A172 (cell line): Measurements from ENCODE around the gene MEN1. TPM values are rescaled to one million over a fixed set of nuclear protein-coding genes. Genes with fewer than 3 reads are reported as not detected.
A peak's percentile ranks its signal among the peaks of the same experiment; 100 is the strongest.

Experiments used
- DNase-seq: peaks from one replicate; pipeline ENCODE4 v3.0.0-alpha.2; 2015; ENCODE audit warnings: low spot score
- total RNA-seq: library from RNA; depleted of rRNA; stranded (reverse); fragments of >200 nt; shearing (Covaris generic); gene quantifications from 2 replicates; pipeline ENCODE4 v1.2.3, GENCODE V29; 2014

Gene MEN1
- total RNA-seq, 1 experiment from 2014 or later, result 15.0 TPM

DNA sequence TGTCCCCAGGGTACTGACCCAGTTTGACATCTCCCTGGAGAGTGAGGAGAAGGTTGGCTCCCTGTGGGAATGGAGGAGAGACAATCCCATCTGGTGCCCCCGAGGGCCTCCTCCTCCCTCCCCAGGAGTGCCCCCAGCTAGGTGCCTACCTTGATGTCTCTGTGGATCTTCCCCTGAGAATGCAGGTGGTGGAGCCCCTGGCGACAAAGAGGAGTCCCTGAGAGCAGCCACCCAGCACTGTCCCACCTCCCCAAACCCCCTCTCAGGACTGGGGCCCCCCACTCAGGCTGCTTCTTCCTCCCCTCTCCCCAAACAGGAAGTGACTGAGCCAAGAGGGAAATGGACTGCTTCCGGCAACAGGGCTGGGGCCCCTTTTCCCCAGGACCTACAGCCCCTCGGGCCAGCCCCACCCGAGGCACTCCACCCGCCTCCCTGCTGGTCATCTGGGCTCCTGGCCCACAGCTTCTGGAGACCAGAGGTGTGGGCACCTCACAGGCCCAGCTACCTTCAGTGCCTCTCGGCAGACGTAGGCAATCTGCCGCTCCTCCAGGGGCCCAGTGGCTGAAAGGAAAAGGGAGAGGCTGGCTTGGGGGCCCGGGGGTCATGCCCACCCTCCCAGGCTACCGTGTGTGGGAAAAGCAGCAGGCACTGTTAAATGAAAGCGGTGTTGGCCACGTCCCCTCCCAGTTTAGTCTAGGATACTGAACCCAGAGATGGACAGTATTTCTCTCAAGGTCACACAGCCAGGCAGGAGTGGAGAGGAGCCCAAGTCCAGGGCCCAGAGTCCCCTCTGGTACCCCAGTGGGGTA, 8.6 kb downstream of the MEN1 start:
- DNase-seq, result no peak

DNA sequence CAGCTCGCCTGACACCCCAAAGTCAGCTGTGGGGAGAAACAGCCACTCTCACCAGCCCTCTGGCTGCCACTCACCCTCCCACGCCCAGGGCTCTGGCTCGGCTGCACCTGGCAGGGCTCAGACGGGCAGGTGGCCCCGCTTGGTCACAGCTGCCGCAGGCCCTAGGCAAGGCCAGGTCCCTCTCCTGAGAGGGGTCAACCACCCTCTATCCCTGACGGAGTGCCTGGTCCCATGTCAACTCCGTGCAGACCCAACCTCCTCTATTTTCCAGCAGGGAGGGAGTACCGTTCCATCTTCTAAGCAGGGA, 9.2 kb downstream of the MEN1 start:
- DNase-seq, result no peak

DNA sequence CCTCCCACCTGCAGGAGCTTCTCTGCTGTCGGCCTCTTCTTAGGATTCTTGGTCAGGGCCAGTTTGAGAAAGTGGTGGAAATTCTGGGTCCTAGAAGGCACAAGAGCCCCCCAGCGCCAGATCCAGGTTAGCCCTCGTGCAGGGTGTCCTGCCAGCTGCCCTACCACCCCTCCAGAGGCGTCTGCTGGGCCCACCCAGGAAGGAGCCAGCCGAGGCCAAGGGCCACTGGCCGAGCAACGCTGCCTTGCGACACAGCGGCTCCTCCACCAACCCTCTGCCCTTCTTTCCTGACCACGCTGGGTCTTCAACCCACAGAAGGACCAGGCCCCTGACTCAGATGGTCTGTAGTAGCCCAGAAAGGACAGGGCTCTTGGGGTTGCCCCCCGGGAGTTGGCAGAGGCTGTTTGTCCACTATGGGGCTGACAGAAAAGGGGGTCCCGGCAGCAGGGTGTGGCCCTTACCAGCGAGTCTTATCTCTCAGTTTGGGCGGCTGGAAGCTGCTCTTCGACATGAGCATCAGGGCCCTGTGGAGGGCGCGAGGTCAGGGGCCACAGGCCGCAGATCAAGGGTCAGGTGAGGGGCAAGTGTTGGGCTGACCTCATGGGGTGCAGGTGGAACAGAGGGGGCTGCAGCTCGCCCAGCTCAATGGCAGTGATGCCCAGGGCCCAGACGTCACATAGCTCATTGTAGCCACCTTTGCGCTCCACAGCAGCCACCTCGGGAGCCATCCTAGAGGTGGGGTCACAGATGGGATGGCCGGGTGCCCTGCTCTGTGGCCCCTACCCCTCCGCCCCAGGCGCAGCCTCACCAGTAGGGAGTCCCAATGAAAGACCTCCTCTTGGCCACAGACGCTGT, 9.8 kb downstream of the MEN1 start:
- DNase-seq, result no peak

DNA sequence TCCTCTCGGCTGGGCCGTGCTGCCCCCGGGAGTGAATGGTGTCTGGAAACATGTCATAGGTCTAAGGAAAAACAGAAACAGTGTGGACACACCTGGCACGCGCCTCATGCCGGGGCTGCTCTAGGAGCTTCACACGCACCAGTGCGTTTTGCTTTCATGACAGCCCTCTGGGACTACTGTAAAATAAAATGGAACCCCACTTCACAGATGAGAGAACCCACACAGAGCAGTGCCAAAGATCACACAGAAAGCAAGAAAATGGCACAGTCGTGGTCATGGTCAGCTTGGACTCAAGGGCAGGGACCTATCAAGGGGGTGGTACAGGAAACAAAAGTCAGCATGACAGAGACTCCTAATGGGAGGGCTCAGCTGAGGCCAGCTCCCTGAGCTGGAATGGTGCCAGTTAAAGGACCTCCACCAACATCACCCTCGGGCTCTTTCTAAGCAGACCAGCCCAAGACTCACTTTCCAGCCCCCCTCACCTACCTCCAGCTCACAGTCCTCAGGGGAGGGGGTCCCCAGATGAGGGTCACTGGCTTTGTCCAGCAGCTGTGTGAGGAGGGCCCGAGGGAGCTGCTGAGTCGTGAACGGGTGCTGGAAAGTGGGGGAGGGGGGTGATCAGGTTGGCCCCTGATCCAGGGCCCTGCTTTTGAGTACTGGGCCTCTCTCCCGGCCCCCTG, 10.6 kb downstream of the MEN1 start:
- DNase-seq, result no peak

DNA sequence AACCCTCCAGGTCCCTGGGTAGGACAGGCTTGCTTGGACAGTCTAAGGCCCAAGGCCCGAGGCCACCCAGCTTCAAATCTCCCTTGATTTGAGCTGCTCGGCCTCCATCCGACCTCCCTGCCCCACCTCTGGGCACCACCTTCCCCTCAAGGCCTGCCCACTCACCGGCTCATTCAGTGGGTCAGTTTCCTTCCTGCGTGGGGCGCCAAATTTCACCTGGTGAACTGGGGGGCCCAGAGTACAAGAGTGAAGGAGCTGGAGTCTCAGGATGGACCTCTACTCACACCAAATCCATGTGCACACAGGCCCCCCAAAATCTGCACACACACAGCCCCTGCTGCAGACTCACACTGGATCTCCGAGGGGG, 11.1 kb downstream of the MEN1 start:
- no peak for DNase-seq

DNA sequence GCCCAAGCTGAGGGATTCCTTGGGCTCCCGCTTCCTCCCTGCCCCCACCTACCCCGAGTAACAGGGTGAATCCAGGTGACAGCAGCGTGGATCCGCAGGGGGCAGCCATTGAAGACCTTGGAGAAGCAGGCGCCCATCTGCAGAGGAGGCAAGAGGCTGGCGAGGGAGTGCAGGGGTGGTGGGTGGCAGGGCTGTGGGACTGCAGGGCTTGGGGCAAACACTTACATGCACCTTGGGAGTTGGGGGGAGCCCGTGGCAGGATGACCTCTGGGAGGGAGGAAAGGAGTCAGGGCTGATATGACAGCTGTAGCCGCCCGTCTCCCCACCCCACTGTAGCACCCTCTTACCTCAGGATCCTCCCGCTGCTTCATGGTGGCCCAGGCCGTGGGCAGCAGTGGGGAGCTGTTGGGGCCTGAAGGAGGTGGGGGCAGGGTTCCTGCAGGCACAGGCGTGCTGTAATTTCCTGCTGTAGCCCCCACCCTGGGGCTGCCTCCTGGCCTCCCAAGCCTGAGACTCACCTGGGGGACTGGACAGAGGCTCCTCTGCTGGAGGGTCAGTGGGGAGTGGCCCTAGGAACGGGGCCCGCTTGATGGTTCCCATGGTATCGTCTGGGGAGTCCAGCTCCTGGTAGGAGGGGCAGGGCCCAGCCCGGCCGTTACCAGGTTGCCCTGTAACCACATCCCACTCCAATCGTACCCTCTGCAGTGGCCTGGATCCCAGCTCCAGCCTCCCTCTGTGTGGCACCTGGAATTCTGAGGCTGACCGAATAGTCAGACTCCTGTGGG, 13.4 kb downstream of the MEN1 start:
- DNase-seq, result no peak

DNA sequence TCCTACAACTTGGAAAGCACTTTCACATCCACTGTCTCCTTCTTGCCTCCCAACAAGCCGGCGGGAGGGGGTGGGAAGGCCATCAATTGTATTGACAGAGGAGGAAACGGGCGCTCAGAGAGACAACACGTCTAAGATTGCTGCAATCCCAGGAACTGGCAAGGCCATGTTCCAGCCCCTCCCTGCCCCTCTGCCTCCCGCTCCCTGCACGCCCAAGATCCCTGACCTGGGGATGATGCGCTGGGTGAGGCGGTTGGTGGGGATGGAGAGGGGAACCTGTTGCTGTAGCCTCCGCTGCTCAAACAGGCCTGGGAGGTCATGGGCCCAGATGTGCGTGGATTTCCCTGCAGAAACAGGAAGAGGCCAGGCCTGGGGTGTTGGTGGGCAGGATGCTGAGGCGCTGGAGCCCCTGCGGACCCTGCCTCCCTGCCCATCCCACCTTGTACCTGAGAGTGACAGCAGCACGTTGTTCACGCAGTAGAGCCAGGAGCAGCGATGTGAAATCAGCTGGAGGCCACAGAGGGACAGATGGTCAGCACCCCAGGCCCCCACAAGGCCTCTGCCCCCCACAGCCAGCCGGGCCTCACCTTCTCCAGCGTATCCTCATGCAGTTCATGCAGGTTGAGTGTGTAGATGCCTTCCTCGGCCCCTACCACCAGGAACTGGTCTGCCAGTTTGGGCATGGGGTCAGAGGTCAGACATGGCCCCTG, 14.1 kb downstream of the MEN1 start:
- no peak for DNase-seq

DNA sequence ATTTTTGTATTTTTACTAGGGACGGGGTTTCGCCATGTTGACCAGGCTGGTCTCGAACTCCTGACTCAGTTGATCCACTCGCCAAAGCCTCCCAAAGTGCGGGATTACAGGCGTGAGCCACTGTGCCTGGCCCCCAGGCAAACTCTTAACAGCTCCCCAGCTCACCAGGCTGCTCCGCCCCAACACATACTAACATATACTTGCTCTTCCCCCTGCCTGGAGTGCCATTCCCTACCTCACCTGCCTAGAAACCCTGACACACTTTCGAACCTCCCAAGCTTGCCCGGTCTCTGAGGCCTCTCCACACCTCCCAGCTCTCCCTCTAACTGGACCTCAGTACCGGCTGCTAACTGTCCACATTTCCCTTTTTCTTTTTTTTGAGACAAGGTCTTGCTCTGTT, 15.8 kb downstream of the MEN1 start:
- DNase-seq, result no peak

DNA sequence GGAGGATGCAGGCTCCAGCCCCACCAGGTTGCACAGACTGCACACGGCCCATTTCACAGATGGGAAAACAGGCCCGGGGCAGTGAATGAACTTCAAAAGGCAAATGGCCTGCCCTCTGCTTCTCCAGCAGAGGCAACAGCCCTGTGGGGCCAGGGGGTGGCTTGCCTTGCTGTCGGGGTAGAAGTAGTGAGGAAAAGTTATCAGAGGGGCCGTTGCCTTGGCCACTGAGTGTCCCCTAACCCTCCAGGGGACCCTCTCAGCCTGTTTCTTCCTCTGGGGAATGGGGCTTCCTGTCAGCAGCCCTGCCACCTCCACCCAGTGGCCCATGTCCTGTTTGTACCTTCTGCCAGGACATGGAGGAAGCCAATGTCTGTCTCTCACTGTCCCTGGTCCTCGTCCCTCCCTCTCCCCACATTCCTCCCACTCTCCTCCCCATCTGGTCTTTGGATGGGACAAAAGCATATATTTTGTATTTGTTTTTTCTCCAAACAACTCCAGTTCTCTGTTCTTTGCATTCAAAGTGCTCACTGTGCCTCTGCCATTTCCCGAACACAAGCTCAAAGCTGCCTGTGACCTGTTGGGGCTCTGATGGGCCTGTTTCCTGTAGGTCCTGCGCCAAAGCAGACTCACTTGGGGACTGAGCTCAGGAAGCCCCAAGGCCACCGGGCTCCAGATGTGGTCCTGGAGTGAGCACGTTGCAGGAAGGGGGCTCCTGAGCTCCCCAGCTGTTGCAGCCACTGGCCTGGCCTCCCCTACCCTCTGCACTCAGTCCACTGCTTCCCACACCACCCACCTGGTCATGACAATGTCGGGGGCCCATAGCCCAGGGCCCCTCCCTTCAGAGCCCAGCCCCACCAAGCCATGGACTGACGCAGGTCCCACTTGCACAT, 16.8 kb downstream of the MEN1 start:
- no peak for DNase-seq

DNA sequence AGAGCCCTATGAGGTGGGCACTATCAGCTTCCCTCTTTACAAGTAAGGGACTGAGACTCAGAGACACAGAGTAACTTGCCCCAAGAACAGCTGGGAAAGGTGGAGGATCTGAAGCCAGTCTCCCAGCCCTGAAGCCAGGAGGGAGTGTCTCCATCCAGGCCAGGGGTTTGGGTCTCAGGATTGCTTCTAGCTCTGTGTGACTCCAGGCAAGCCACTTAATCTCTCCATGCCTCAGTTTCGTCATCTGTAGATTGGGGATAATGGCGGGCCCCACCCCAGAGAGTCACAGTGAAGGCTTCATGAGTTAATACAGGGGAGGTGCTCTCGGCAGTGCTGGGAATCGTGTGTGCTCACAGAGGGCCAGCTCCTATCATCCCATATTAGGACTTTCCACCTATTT, 17.9 kb downstream of the MEN1 start:
- no peak for DNase-seq

DNA sequence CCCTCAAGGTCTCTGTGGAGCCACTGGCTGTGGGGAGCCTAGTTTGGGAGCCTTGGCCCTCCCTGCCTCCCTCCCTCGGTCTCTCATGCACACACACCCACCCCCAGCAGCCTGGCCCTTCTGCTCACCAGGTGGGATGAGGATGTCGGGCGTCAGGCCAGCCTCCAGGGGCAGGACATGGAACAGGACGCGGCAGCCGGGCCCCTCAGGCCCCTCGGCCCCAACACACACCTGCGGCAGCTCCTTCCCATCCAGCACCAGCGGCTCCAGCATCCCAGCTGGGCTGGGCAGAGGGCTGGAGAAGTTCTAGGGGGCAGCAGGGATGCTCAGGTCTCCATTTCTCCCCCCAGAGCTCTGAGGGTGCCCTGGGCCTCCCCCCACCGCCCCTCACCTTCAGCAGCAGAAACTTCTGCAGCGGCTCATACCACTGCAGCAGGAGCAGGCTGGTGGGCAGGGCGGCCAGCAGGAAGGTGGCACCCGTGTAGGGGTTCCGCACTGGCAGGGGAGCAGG, 18.5 kb downstream of the MEN1 start:
- DNase-seq, result no peak

DNA sequence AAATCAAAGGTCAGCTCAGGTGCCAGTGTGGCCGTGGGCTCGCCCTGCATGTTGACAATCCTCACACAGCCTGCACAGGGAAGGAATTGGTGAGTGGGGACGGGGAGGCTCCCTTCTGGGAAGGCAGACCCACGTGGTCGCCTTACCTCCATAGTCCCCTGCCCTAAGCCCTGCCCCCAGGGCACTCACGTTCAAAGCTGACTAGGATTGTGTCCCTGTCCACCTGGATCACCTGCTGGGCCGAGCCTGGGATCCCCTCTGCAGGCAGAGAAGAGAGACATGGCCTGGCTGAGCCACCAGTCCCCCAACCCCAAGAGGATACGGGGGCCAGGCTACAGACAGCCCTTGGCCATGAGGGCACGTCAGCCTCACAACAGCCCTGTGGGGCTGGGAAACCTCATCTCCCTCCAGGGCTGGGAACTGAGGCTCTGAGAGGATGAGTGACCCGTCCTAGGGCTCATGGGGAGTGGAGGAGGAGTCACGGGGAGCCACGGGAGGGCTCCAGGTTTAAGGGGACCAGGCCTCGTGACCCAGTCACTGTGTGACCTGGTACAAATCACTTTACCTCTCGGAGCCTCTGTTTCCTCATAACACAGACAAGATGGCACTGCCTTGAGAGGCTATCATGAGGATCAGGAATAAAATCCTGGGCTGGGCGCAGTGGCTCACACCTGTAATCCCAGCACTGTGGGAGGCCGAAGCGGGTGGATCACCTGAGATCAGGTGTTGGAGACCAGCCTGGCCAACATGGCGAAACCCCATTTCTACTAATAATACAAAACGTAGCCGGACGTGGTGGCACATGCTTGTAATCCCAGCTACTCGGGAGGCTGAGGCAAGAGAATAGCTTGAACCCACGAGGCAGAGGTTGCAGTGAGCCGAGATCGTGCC, 19.9 kb downstream of the MEN1 start:
- no peak for DNase-seq

DNA sequence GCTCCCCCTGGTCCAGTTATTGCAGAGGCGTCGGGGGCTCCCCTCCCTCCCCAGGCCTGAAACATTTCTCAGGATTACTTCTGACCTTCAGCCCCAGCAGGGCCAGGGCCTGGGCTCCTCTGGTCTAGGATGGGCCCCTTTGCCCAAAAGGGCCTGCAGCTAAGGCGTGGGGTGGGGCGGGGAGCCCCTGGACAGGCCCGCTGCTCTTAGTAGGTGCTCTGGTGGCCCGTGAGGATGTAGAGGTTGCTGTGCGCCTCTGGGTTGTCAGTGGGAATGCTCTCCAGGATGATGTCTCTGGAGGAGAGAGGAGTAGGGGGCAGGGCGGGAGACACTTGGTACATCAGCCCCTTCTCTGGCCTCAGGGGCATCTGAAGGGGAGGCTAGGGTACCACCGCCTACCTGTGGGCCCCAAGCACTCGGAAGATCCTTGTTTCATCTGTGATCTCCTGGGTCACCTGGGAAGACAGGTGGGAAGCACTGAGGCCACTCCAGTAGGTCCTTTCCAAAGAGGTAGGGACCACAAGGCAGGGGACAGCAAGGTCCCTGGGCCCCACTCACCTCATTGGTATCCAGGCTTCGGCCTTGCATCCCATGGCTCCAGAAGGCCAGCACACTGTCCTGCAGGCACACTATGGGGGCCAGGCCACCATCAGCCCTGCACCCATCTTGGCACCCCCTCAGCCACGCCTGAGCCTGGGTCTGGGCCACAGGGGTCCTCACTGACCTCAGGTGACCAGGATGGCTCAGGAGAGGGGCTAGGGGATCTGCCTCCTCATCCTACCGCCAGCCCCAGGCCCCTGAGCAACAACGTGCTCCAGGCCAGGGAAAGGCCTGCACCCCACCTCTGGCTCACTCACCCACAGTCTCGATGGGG, 20.8 kb downstream of the MEN1 start:
- no peak for DNase-seq

DNA sequence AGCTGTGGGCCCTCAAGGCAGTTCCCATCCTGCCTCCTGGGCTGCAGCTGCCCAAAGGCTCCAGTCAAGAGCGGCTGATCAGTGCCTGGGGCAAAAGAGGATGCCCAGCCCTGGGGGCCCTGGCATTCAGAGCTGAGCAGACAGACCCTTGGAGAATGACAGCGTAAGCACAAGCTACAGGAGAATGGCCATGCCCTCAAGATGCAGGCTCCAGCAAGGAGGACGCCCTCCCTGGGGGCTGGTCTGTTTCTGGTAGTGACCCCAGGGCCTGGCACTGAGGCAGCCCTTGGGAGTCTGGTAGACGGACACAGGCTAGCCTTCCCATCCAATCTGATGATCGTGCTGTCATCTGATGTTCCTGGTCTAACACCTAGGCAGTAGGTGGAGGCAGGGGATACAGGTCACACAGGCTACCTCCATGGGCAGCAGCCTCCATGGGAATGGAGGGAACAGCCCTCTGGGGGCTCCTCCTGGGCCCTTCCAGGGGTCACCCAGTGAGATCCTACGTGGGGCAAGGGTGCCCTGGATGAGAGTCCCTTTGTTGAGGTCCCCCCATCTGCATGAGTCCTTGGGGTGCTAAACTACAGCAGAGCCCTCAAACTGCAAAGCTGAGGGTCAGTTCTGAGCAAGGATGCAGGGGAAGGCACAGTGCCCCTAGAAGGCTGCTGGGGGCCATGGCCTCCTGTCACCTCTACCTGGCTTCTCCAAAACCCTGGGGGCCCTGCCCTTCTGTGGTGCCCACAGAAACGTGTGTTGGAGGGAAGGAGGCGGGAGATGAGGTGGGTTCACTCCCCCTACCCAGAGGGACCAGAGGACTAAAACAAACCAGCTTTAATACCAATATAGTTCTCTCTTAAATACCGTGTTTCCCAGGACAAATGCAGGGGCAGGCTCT, 21.8 kb downstream of the MEN1 start:
- no peak for DNase-seq

DNA sequence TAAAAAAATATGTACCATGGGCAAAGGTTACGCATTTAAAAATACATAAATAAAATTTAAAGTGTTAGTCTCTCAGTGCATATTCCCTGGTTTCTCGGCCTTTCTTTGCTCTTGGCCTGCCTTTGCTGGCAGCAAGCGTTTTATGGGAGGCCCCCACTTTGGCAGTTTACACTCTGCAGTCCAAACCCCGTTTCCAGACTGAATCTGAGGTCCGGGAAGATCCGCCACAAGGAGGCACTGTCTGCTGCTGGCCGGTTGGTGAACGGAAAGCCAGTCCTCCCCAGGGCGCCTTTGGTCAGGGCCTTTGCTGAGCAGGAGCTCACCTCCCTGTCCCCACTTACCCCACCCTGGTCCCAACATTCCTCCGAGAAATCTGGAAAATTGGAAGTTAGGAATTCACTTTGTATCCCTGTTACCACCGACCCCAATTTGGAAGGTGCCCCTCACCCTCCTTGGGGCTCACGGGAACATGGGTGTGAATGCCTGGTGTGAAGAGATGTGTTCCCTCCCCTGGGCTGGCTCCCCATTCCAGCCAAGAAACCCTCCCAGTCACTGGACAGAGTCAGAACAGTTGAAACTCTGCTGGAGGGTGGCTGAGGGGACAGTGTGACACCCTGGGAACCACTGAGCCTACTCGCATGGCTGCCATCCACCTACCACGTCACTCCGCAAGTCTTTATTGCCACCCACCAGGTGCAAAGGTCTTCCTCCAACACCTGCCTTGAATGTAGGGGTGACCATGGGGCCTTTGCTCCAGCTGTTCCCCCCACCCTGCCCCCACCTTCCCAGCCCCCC, 22.6 kb downstream of the MEN1 start:
- DNase-seq, result peak; percentile 51

DNA sequence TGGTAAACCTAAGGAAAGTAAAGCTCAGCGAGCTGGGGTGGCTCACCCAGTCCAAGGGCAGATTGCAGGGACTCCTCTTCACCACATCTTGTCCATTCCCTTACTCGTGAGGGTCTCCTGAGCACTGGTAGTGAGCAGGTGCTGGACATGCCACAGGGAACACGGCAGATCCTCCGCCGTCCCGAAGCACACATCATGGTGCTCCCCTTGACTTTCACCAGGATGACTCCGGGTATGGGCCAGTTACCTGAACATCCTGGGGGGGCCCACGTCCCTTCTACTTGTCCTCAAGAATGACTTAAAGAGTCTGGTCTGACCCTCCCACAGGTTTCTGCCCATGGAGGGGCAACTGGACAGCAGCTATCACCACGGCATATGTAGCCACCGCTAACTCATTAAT, 24.0 kb downstream of the MEN1 start:
- DNase-seq, result no peak
